K562 (cell line): Measurements from ENCODE around the gene VGF. TPM values are rescaled to one million over a fixed set of nuclear protein-coding genes. Genes with fewer than 3 reads are reported as not detected.

Source experiments
- ATF6 ChIP-seq: sonication (generic); formaldehyde crosslinking; IDR thresholded peaks from 2 replicates; pipeline ENCODE4 v1.4.0; 2020; ENCODE audit warnings: mild to moderate bottlenecking, missing genetic modification reagents
- CAMTA2 ChIP-seq: fragments of 250-450 bp; sonication (Bioruptor Pico); conservative IDR thresholded peaks from 2 replicates; pipeline ENCODE4 v1.5.1; 2022
- CHCHD3 ChIP-seq: fragments of 250-450 bp; sonication (Bioruptor Pico); IDR thresholded peaks from 2 replicates; pipeline ENCODE4 v2.1.2; 2022; ENCODE audit warnings: mild to moderate bottlenecking
- CSDE1 ChIP-seq, 2 experiments: fragments of 450-650 bp; IDR thresholded peaks; 2 replicates each; pipeline ENCODE4 v1.6.1; 2016; ENCODE audit warnings: mild to moderate bottlenecking in 1 of 2
- ETS2 ChIP-seq: IDR thresholded peaks from 2 replicates; pipeline ENCODE4 v1.6.1; 2016; ENCODE audit warnings: borderline replicate concordance, missing genetic modification characterization, mild to moderate bottlenecking, moderate library complexity, missing compliant biosample characterization; ENCODE audit not compliant: poor library complexity, severe bottlenecking
- FOXK2 ChIP-seq, 2 experiments: fragments of 450-650 bp; IDR thresholded peaks in 1 of 2; conservative IDR thresholded peaks in 1 of 2; 2 replicates each; pipeline ENCODE4 v1.6.1; 2016; ENCODE audit warnings: low read depth in 2 of 2, mild to moderate bottlenecking in 1 of 2
- HNRNPK ChIP-seq: fragments of 200-400 bp; formaldehyde crosslinking; IDR thresholded peaks from one replicate; pipeline ENCODE4 v1.6.1; 2018; ENCODE audit warnings: mild to moderate bottlenecking, low read depth, low read length; ENCODE audit not compliant: poor library complexity, severe bottlenecking
- MEF2A ChIP-seq: IDR thresholded peaks from 2 replicates; pipeline ENCODE4 v1.6.1; 2011; ENCODE audit warnings: low read depth, mild to moderate bottlenecking, low read length, moderate library complexity; ENCODE audit not compliant: control insufficient read depth
- NR1H2 ChIP-seq: sonication (generic); formaldehyde crosslinking; IDR thresholded peaks from 2 replicates; pipeline ENCODE4 v1.4.0; 2020; ENCODE audit warnings: mild to moderate bottlenecking, missing genetic modification reagents
- PML ChIP-seq: IDR thresholded peaks from 2 replicates; pipeline ENCODE4 v1.6.1; 2012; ENCODE audit warnings: low read length, inconsistent platforms
- PTBP1 ChIP-seq: fragments of 200-400 bp; formaldehyde crosslinking; IDR thresholded peaks from 2 replicates; pipeline ENCODE4 v1.6.1; 2017; ENCODE audit warnings: low read depth, low read length
- PTRF ChIP-seq: fragments of 450-650 bp; IDR thresholded peaks from 2 replicates; pipeline ENCODE4 v1.6.1; 2016; ENCODE audit warnings: mild to moderate bottlenecking, missing genetic modification characterization, missing compliant biosample characterization
- RBM22 ChIP-seq: fragments of 200-400 bp; formaldehyde crosslinking; IDR thresholded peaks from 2 replicates; pipeline ENCODE4 v1.6.1; 2018; ENCODE audit warnings: low read length, low read depth; ENCODE audit not compliant: poor library complexity, severe bottlenecking
- RBM34 ChIP-seq: fragments of 200-400 bp; formaldehyde crosslinking; IDR thresholded peaks from 2 replicates; pipeline ENCODE4 v1.6.1; 2018; ENCODE audit warnings: low read length, borderline replicate concordance; ENCODE audit not compliant: insufficient read depth
- RBM39 ChIP-seq: fragments of 200-400 bp; formaldehyde crosslinking; optimal IDR thresholded peaks from 2 replicates; pipeline ENCODE3; 2018; ENCODE audit warnings: low read depth, low read length
- RFX7 ChIP-seq: fragments of 250-450 bp; sonication (Bioruptor Pico); IDR thresholded peaks from 2 replicates; pipeline ENCODE4 v1.5.1; 2021; ENCODE audit warnings: mild to moderate bottlenecking
- SNAPC5 ChIP-seq: fragments of 250-450 bp; sonication (Bioruptor Pico); IDR thresholded peaks from 2 replicates; pipeline ENCODE4 v1.8.0; 2021; ENCODE audit warnings: moderate library complexity, mild to moderate bottlenecking, inconsistent platforms
- SRSF7 ChIP-seq: fragments of 200-400 bp; formaldehyde crosslinking; optimal IDR thresholded peaks from 2 replicates; pipeline ENCODE3; 2017; ENCODE audit warnings: mild to moderate bottlenecking, low read depth, low read length
- TBL1XR1 ChIP-seq, 2 experiments: IDR thresholded peaks; 2 replicates each; pipeline ENCODE4 v1.6.1; 2012; ENCODE audit warnings: improper control_type of control experiment in 2 of 2, low read length in 2 of 2, mild to moderate bottlenecking in 1 of 2
- TEAD2 ChIP-seq: fragments of 450-650 bp; IDR thresholded peaks from 2 replicates; pipeline ENCODE4 v1.6.1; 2016; ENCODE audit warnings: missing genetic modification characterization, control low read depth, missing compliant biosample characterization
- ZNF444 ChIP-seq: fragments of 250-450 bp; sonication (Bioruptor Pico); IDR thresholded peaks from 2 replicates; pipeline ENCODE4 v1.4.0; 2020; ENCODE audit warnings: mild to moderate bottlenecking, moderate library complexity
- ZNF445 ChIP-seq: fragments of 250-450 bp; sonication (Bioruptor Pico); IDR thresholded peaks from 2 replicates; pipeline ENCODE4 v1.4.0; 2020; ENCODE audit warnings: low read depth, mild to moderate bottlenecking, moderate library complexity
- ZNF512 ChIP-seq: IDR thresholded peaks from 2 replicates; pipeline ENCODE4 v1.6.1; 2016; ENCODE audit warnings: missing genetic modification characterization, missing compliant biosample characterization
- ZNF57 ChIP-seq: fragments of 450-650 bp; formaldehyde crosslinking; IDR thresholded peaks from 2 replicates; pipeline ENCODE4 v1.4.0; 2020; ENCODE audit warnings: mild to moderate bottlenecking, moderate library complexity
- polyA plus RNA-seq, 8 experiments: library from polyadenylated mRNA; depleted of rRNA in 4 of 8; stranded (reverse) in 5 of 8; unstranded in 3 of 8; fragments of >200 nt; fragmentation: Nextera tagmentation in 2 of 8; fragmentation: Illumina TruSeq in 1 of 8; extraction: Ambion mirVana in 2 of 8; extraction: Trizol in 1 of 8; gene quantifications; 2 replicates each; pipeline versions ENCODE4 v1.2.1 to v1.2.3, GENCODE V29; 2011 to 2014; ENCODE audit warnings: inconsistent platforms in 1 of 8, missing spikeins in 1 of 8
- total RNA-seq, 7 experiments: library from RNA; depleted of rRNA in 6 of 7; stranded (reverse); fragments of >200 nt in 6 of 7; fragmentation: Illumina TruSeq in 2 of 7; extraction: Trizol in 2 of 7; gene quantifications; 2 replicates each; pipeline versions ENCODE4 v1.2.1 to v1.2.3, GENCODE V29; 2011 to 2021; ENCODE audit warnings: low replicate concordance in 1 of 7

Gene VGF
- total and polyA plus RNA-seq, 9 of the 15 experiments (the other 6 are each of a cell fraction or from before 2014, with no cell fraction given) = 0.03 to 5.7 (median 0.34) TPM

GRCh38 chr7:101165075-101165957 lies at the start of gene VGF (continued):
- TF ChIP-seq CAMTA2 = 0 out of 2 replicates have a peak, but pooled peaks have one; percentile 13
- TF ChIP-seq MEF2A = no peak
- no peak for TF ChIP-seq PML
- no peak for TF ChIP-seq PTBP1
- TF ChIP-seq ZNF444 = no peak
- TF ChIP-seq ZNF57 = no peak
- peak in 1 of 2 experiments; percentile 57; a peak in 2 of 4 replicates for TF ChIP-seq TBL1XR1 (IDR thresholded peaks at IDR 0.05; ENCODE audit: low read length in 2 of 2)
- TF ChIP-seq CHCHD3 (CRISPR knock-in tag) = no peak
- TF ChIP-seq RFX7 (CRISPR knock-in tag) = no peak
- peak; percentile 89 for TF ChIP-seq HNRNPK
- no peak for TF ChIP-seq SRSF7
- peak; percentile 64 for TF ChIP-seq RBM22
- TF ChIP-seq ETS2 (tag) = no peak
- no peak for TF ChIP-seq ZNF512
- no peak for TF ChIP-seq SNAPC5 (CRISPR knock-in tag)
- peak; percentile 99 for TF ChIP-seq ATF6 (CRISPR knock-in tag)
- no peak for TF ChIP-seq CSDE1 (IDR thresholded peaks at IDR 0.05)
- TF ChIP-seq FOXK2 (conservative IDR thresholded peaks at IDR 0.05 in 1 of 2, IDR thresholded peaks at IDR 0.05 in 1 of 2; ENCODE audit: low read depth in 2 of 2) = peak; percentile 34 to 69; a peak in 2 of 4 replicates
- no peak for TF ChIP-seq PTRF (tag)
- TF ChIP-seq ZNF445 (CRISPR knock-in tag) = no peak
- no peak for TF ChIP-seq RBM34
- no peak for TF ChIP-seq RBM39
- TF ChIP-seq NR1H2 = peak; percentile 92
- TF ChIP-seq TEAD2 (tag) = no peak
